Measurements from ENCODE around the gene DLG1. TPM values are rescaled to one million over a fixed set of nuclear protein-coding genes. Genes with fewer than 3 reads are reported as not detected.
"Not testable (repeated sequence)": the region's sequence is repeated elsewhere in the genome, so short reads cannot be mapped to it uniquely, and the experiment has no call there.

Gene DLG1
- total and polyA plus RNA-seq, 2 experiments from 2014 or later: 27.6 to 98.0 TPM

- not testable (repeated sequence) for H3F3A ChIP-seq (replicated peaks; ENCODE audit: low read depth); H3K9me3 Mint-ChIP-seq; H3K4me3 ChIP-seq; H3K4me1 Mint-ChIP-seq; ATAC-seq; H3K4me3 Mint-ChIP-seq; H2AFZ ChIP-seq; H3K4me2 ChIP-seq; H3K9me2 ChIP-seq (ENCODE audit: insufficient read depth); H3K36me3 ChIP-seq (ENCODE audit: insufficient read depth); H3K4me1 ChIP-seq (ENCODE audit: insufficient read depth); H3K27me3 Mint-ChIP-seq (ENCODE audit: insufficient read depth, low read depth, poor library complexity); H3K27me3 ChIP-seq (ENCODE audit: insufficient read depth); H3K27ac Mint-ChIP-seq; H3K36me3 Mint-ChIP-seq (ENCODE audit: low read depth); H3K27ac ChIP-seq (ENCODE audit: low read depth); DNase-seq (ENCODE audit: low spot score)
- Histone ChIP-seq H3K79me2 (replicated peaks; ENCODE audit: insufficient read depth) (peaks cover 65% of the 10 kb centered on the region), H4K20me1 (replicated peaks; ENCODE audit: insufficient read depth) (peaks cover 14% of the 10 kb centered on the region; the same call in 1 of the 2 replicates)
Observed at GRCh38 chr3:197193759-197194158, 104.7 kb downstream of the DLG1 start.

GRCh38 chr3:197191897-197192296 lies 106.5 kb downstream of the DLG1 start:
- Histone ChIP-seq H3K4me1 (ENCODE audit: insufficient read depth) (no peaks in the 10 kb centered on the region), H3F3A (replicated peaks; ENCODE audit: low read depth) (no peaks in the 10 kb centered on the region), H3K27me3 (ENCODE audit: insufficient read depth) (no peaks in the 10 kb centered on the region), H3K4me2 (no peak overlapping the region), H2AFZ (no peak overlapping the region), H3K27ac (ENCODE audit: low read depth) (no peak overlapping the region), H3K9me2 (ENCODE audit: insufficient read depth) (no peaks in the 10 kb centered on the region), H3K79me2 (replicated peaks; ENCODE audit: insufficient read depth) (peaks cover 46% of the 10 kb centered on the region), H3K36me3 (ENCODE audit: insufficient read depth) (no peaks in the 10 kb centered on the region), H3K4me3 (no peak overlapping the region), H4K20me1 (replicated peaks; ENCODE audit: insufficient read depth) (peaks cover 11% of the 10 kb centered on the region; the same call in 1 of the 2 replicates)
- Mint-ChIP-seq H3K27ac (no peak overlapping the region), H3K27me3 (ENCODE audit: insufficient read depth, low read depth, poor library complexity) (no peaks in the 10 kb centered on the region), H3K9me3 (no peaks in the 10 kb centered on the region), H3K36me3 (ENCODE audit: low read depth) (peaks cover 4% of the 10 kb centered on the region; the same call in 2 of the 3 replicates), H3K4me3 (no peak overlapping the region), H3K4me1 (no peaks in the 10 kb centered on the region)
- ATAC-seq (no peak), DNase-seq (ENCODE audit: low spot score) (no peak)
- TF ChIP-seq ZNF331 (CRISPR knock-in tag; IDR thresholded peaks at IDR 0.05; ENCODE audit: low read depth) (no peak), POLR2AphosphoS5 (IDR thresholded peaks at IDR 0.05; ENCODE audit: low read depth) (no peak), CTCF (conservative IDR thresholded peaks at IDR 0.05; ENCODE audit: low read depth in 2 of 2) (no peak), ZNF462 (CRISPR knock-in tag; IDR thresholded peaks at IDR 0.05) (no peak)
